ENCODE measurements around the gene ATP5MG. TPM values are rescaled to one million over a fixed set of nuclear protein-coding genes. Genes with fewer than 3 reads are reported as not detected.
"Not testable (repeated sequence)": the region's sequence is repeated elsewhere in the genome, so short reads cannot be mapped to it uniquely, and the experiment has no call there.

The ATP5MG gene
- total and polyA plus RNA-seq, 10 donors: 34.5 to 258 (median 146) TPM

DNA sequence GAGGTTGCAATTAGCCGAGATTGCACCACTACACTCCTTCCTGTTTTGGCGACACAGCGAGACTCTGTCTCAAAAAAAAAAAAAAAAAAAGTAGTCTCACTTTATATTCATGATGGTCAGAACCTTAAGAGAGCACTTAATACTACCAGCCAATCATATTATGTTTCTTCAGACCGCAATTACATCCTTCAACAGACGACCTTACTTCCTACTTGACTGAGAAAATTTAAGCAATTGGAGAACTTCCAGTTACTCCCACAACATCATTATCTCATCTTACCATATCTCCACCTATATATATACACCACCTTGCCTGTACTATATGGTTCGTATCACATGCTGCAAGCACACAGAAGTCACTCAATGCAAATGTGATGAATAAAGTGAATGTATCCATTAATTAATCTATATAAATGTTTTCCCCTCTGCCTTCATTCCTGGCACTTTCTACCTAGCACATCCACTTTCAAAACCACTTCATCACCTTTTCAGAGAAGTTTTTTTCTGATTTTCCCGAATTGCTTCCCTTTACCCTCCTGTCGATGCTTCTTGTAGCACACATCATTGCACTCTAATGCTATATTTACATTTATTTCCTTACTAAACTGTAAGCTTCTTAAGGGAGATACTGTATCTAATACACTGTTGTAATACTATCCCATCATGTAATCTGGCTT lies 13.8 kb downstream of the ATP5MG start:
- Histone ChIP-seq H3K4me1 (peaks cover 0 to 22% (median 8%) of the 10 kb centered on the region in 6 donors), H3K27me3 (replicated peaks in 1 of 7) (no peaks in the 10 kb centered on the region), H3K4me3 (no peak overlapping the region), H3K36me3 (peaks cover 0 to 20% (median 7%) of the 10 kb centered on the region in 6 donors), H3K9me3 (no peaks in the 10 kb centered on the region), H3K27ac (peak overlapping the region in 2 of 8 donors; percentile 12 to 37)
- 30 to 44% (median 34%) methylated on average over 8 of the region's 8 CpGs for WGBS, 5 donors
- intact Hi-C loops (cut with DNase I; ENCODE audit: low total_unique reads): no loop called here
- no peak for DNase-seq
- TF ChIP-seq, protein P1, sequence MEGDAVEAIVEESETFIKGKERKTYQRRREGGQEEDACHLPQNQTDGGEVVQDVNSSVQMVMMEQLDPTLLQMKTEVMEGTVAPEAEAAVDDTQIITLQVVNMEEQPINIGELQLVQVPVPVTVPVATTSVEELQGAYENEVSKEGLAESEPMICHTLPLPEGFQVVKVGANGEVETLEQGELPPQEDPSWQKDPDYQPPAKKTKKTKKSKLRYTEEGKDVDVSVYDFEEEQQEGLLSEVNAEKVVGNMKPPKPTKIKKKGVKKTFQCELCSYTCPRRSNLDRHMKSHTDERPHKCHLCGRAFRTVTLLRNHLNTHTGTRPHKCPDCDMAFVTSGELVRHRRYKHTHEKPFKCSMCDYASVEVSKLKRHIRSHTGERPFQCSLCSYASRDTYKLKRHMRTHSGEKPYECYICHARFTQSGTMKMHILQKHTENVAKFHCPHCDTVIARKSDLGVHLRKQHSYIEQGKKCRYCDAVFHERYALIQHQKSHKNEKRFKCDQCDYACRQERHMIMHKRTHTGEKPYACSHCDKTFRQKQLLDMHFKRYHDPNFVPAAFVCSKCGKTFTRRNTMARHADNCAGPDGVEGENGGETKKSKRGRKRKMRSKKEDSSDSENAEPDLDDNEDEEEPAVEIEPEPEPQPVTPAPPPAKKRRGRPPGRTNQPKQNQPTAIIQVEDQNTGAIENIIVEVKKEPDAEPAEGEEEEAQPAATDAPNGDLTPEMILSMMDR (IDR thresholded peaks at IDR 0.05 in 8 of 11, conservative IDR thresholded peaks at IDR 0.05 in 3 of 11): no peak
- no peak for TF ChIP-seq POLR2AphosphoS5 (IDR thresholded peaks at IDR 0.05)
- no peak for TF ChIP-seq POLR2A (IDR thresholded peaks at IDR 0.05)

DNA sequence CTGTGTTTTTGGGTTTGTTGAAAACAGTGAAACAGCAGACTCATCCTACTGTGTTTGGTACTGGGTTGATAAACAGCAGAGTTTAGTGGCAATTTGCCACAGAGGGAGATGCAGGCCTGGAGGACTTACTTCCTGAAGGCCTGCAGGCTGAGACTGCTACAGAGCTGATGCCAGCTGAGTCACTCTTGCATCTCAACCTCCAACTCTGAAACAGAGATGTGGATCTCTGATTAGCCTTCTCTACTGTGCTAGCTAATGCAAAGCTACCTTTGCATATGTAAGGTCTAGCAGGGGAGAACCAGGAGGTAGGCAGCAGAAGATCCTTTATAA lies 14.3 kb downstream of the ATP5MG start:
- Histone ChIP-seq H3K27ac (peak overlapping the region in 2 of 8 donors; percentile 12 to 37), H3K4me1 (peaks cover 0 to 17% (median 8%) of the 10 kb centered on the region in 6 donors)
- DNase-seq: no peak

DNA sequence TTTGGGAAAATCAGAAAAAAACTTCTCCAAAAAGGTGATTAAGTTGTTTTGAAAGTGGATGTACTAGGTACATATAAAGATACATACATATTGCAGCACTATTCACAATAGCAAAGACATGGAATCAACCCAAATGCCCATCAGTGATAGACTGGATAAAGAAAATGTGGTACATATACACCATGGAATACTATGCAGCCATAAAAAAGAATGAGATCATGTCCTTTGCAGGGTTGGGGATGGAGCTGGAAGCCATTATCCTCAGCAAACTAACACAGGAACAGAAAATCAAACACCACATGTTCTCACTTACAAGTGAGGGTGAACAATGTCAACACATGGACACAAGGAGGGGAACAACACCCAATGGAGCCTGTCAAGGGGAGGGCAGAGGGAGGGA lies 15.5 kb downstream of the ATP5MG start:
- peaks cover 0 to 16% (median 8%) of the 10 kb centered on the region in 6 donors for H3K4me1 ChIP-seq
- H3K4me3 ChIP-seq; intact Hi-C loops (cut with DNase I; ENCODE audit: low total_unique reads): not testable (repeated sequence)

More for the DNA sequence above, 14.3 kb downstream of the ATP5MG start:
- no peak overlapping the region for H3K4me3 ChIP-seq
- TF ChIP-seq, protein P1 (IDR thresholded peaks at IDR 0.05 in 8 of 11, conservative IDR thresholded peaks at IDR 0.05 in 3 of 11): no peak
- peak in 1 of 3 donors; percentile 30 for TF ChIP-seq POLR2AphosphoS5 (IDR thresholded peaks at IDR 0.05)
- H3K36me3 ChIP-seq: peaks cover 0 to 15% (median 4%) of the 10 kb centered on the region in 6 donors
- no peaks in the 10 kb centered on the region for H3K9me3 ChIP-seq
- intact Hi-C loops (cut with DNase I; ENCODE audit: low total_unique reads): no loop called here
- H3K27me3 ChIP-seq (replicated peaks in 1 of 7): no peaks in the 10 kb centered on the region

DNA sequence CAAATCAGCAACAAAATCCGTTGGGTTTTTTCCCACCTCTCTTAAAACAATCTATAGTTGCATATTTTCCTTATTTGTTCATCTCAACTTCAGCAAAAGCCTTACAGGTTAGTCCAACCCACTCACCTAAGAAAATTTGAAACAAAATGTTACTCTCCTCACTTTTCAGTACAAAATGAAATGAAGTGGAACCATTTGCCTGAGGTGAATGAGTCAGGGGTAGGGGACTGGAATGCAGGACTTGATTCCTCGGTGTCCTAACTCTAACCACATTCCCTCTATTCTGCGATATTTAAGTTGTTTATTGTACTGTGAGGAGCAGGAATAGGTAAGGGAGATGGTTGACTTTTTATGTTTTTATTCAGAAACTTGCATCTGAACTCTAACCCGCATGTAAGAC lies 16.4 kb downstream of the ATP5MG start:
- Histone ChIP-seq H3K4me1 (peaks cover 0 to 16% (median 8%) of the 10 kb centered on the region in 6 donors), H3K36me3 (peaks cover 0 to 13% (median 4%) of the 10 kb centered on the region in 6 donors), H3K27me3 (replicated peaks in 1 of 7) (no peaks in the 10 kb centered on the region), H3K4me3 (no peak overlapping the region), H3K9me3 (no peaks in the 10 kb centered on the region), H3K27ac (no peak overlapping the region)
- DNase-seq: no peak
- WGBS, 5 donors: 85 to 90% (median 86%) methylated on average over 4 of the region's 4 CpGs
- intact Hi-C loops (cut with DNase I; ENCODE audit: low total_unique reads): no loop called here
- TF ChIP-seq POLR2A (IDR thresholded peaks at IDR 0.05) (no peak), POLR2AphosphoS5 (IDR thresholded peaks at IDR 0.05) (no peak)
- TF ChIP-seq, protein P1 (IDR thresholded peaks at IDR 0.05 in 8 of 11, conservative IDR thresholded peaks at IDR 0.05 in 3 of 11): no peak

More for the DNA sequence above, 15.5 kb downstream of the ATP5MG start:
- H3K9me3 ChIP-seq; DNase-seq; H3K27ac ChIP-seq; H3K27me3 ChIP-seq (replicated peaks in 1 of 7): not testable (repeated sequence)
- peaks cover 0 to 13% (median 4%) of the 10 kb centered on the region in 6 donors for H3K36me3 ChIP-seq
